ENCODE data around the gene SLC25A20. TPM values are rescaled to one million over a fixed set of nuclear protein-coding genes. Genes with fewer than 3 reads are reported as not detected.

SLC25A20 gene
- total and polyA plus RNA-seq, 2 of the 4 experiments (the other 2 are of a cell fraction) = 23.8 to 27.1 TPM

DNA sequence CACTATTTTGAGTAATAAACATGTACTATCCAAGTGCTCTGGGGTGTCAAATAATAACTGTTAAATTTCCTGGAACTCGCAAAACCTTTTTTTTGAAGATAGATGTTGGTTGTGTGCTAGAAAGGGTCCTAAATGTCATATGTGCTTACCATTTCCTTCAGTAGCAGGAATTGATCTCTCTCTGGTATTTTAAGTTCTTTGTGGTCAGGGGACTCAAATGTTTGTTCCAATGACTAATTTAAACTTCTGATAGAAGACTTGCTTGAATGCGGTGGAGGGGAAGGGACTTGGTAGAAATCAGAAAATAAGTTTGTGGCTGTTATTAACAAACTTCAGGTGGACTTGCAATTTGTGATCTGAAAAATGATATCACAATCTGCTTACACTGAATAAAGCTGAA is 46.8 kb upstream of the SLC25A20 start:
- Histone ChIP-seq H2BK15ac (ENCODE audit: low read depth, low read length) (no peak overlapping the region), H3K4ac (ENCODE audit: low read depth, low read length) (no peak overlapping the region), H3K9ac (ENCODE audit: low read depth, low read length) (no peak overlapping the region), H3K23ac (ENCODE audit: low read depth, low read length) (no peak overlapping the region), H3K18ac (ENCODE audit: low read depth, low read length) (no peak overlapping the region), H2AK5ac (ENCODE audit: low read depth, low read length) (no peak overlapping the region), H4K20me1 (ENCODE audit: insufficient read depth, low read length) (peaks cover 27% of the 10 kb centered on the region), H4K91ac (ENCODE audit: insufficient read depth, low read depth, low read length) (no peak overlapping the region), H4K8ac (ENCODE audit: low read depth in 2 of 2, low read length in 2 of 2) (no peak overlapping the region), H2BK20ac (ENCODE audit: low read depth, low read length) (no peak overlapping the region), H3K4me3 (ENCODE audit: insufficient read depth, low read depth, low read length) (no peak overlapping the region), H3K9me1 (ENCODE audit: insufficient read depth, low read length) (peaks cover 12% of the 10 kb centered on the region), H3K56ac (ENCODE audit: extremely low read depth, insufficient read depth, low read length) (no peak overlapping the region), H3K9me3 (ENCODE audit: control insufficient read depth, insufficient read depth, low read length) (0 out of 2 replicates have a peak, but pooled peaks cover 2% of the 10 kb centered on the region), H3K27ac (ENCODE audit: insufficient read depth, low read length) (no peak overlapping the region), H2AK9ac (replicated peaks; ENCODE audit: low read depth, low read length, poor library complexity) (no peak overlapping the region), H3K14ac (replicated peaks; ENCODE audit: low read depth, low read length) (no peak overlapping the region), H2BK5ac (ENCODE audit: low read depth, low read length, poor library complexity, severe bottlenecking) (no peak overlapping the region), H3K4me1 (ENCODE audit: control insufficient read depth, insufficient read depth, low read length) (peaks cover 7% of the 10 kb centered on the region), H4K5ac (ENCODE audit: low read depth, low read length) (no peak overlapping the region), H2BK120ac (ENCODE audit: low read depth, low read length) (no peak overlapping the region), H3K36me3 (ENCODE audit: control insufficient read depth, insufficient read depth, low read length) (peaks cover 2% of the 10 kb centered on the region), H3K4me2 (ENCODE audit: low read depth, low read length) (no peak overlapping the region), H3K79me1 (ENCODE audit: low read depth in 1 of 2, low read length in 2 of 2) (peaks cover 29 to 61% of the 10 kb centered on the region in 2 experiments), H3K27me3 (ENCODE audit: control insufficient read depth, insufficient read depth, low read length) (no peaks in the 10 kb centered on the region), H2AFZ (replicated peaks; ENCODE audit: low read length, poor library complexity) (no peak overlapping the region)
- dilution Hi-C loops (cut with HindIII; ENCODE audit: low sequenced_read_pairs, unreplicated experiment) = no loop called here
- in situ Hi-C loops (cut with MboI; ENCODE audit: low sequenced_read_pairs) = no loop called here
- ATAC-seq (ENCODE audit: low read depth) (peak; percentile 24; the same call in 1 of the 2 replicates), DNase-seq (no peak)
- no peak for TF ChIP-seq FOS (IDR thresholded peaks at IDR 0.05; ENCODE audit: low read depth, low read length)
- no peak for TF ChIP-seq RFX5 (IDR thresholded peaks at IDR 0.05; ENCODE audit: low read depth, low read length)
- TF ChIP-seq SMC3 (IDR thresholded peaks at IDR 0.05; ENCODE audit: low read depth, low read length) = no peak
- no peak for TF ChIP-seq POLR2A (IDR thresholded peaks at IDR 0.05; ENCODE audit: low read depth, low read length)
- no peak for TF ChIP-seq RAD21 (IDR thresholded peaks at IDR 0.05; ENCODE audit: low read length)
- TF ChIP-seq CHD1 (IDR thresholded peaks at IDR 0.05; ENCODE audit: low read depth, low read length) = no peak
- no peak for TF ChIP-seq MAFK (IDR thresholded peaks at IDR 0.05; ENCODE audit: low read depth, low read length)
- TF ChIP-seq, protein P1, sequence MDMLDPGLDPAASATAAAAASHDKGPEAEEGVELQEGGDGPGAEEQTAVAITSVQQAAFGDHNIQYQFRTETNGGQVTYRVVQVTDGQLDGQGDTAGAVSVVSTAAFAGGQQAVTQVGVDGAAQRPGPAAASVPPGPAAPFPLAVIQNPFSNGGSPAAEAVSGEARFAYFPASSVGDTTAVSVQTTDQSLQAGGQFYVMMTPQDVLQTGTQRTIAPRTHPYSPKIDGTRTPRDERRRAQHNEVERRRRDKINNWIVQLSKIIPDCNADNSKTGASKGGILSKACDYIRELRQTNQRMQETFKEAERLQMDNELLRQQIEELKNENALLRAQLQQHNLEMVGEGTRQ (IDR thresholded peaks at IDR 0.05; ENCODE audit: low read depth, low read length) = no peak
- TF ChIP-seq MXI1 (IDR thresholded peaks at IDR 0.05; ENCODE audit: borderline replicate concordance, low read depth, low read length) = no peak
- no peak for TF ChIP-seq BHLHE40 (IDR thresholded peaks at IDR 0.05; ENCODE audit: low read depth, low read length)
- TF ChIP-seq, protein P2, sequence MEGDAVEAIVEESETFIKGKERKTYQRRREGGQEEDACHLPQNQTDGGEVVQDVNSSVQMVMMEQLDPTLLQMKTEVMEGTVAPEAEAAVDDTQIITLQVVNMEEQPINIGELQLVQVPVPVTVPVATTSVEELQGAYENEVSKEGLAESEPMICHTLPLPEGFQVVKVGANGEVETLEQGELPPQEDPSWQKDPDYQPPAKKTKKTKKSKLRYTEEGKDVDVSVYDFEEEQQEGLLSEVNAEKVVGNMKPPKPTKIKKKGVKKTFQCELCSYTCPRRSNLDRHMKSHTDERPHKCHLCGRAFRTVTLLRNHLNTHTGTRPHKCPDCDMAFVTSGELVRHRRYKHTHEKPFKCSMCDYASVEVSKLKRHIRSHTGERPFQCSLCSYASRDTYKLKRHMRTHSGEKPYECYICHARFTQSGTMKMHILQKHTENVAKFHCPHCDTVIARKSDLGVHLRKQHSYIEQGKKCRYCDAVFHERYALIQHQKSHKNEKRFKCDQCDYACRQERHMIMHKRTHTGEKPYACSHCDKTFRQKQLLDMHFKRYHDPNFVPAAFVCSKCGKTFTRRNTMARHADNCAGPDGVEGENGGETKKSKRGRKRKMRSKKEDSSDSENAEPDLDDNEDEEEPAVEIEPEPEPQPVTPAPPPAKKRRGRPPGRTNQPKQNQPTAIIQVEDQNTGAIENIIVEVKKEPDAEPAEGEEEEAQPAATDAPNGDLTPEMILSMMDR (conservative IDR thresholded peaks at IDR 0.05; ENCODE audit: low read depth, low read length) = no peak
- CTCF ChIA-PET = interaction anchor here (1.5 kb wide), 1 partner anchor 43 kb away, joined by 4 read pairs; no protein-coding TSS in a partner anchor
- no TSS peak for BruUV-seq (replicated peaks)
- POLR2A ChIA-PET (ENCODE audit: unreplicated experiment) = no interaction called here
- WGBS, 2 experiments (ENCODE audit: extremely low coverage in 2 of 2, insufficient read length in 1 of 2) = no CpG with 5 or more reads among the region's 2 CpGs
- intact Hi-C loops (cut with micrococcal nuclease) = no loop called here
